Skeletal muscle cell (primary cell): ENCODE measurements around the gene AEBP2.

Experiments used
- DNase-seq: peaks from one replicate; pipeline ENCODE4 v3.0.0-alpha.2; 2010; ENCODE audit warnings: low read depth
- H3K4me3 ChIP-seq: 2 replicates; pipeline ENCODE4 v1.5.1; 2011; ENCODE audit warnings: low read depth, mild to moderate bottlenecking, control low read depth, low read length, moderate library complexity

AEBP2 gene

DNA sequence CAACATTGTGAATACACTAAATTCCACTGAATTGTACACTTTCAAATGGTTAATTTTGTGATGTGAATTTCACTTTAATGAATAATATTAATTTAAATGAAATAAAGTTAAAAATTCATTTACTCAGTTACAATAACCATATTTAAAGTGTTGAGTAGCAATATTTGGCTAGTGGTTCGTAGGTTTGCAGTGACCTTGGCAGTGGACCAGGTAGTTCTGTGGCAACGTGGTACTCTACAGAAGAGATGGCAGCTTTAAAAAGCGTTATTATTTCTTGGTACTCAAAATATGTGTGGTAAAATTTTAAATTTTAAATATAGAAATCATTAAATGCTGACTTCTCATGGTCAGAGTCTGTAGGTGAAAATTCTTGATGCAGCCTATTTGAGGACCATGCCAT, 51.6 kb downstream of the AEBP2 start:
- no peak for DNase-seq
- H3K4me3 ChIP-seq: no peak overlapping the region

DNA sequence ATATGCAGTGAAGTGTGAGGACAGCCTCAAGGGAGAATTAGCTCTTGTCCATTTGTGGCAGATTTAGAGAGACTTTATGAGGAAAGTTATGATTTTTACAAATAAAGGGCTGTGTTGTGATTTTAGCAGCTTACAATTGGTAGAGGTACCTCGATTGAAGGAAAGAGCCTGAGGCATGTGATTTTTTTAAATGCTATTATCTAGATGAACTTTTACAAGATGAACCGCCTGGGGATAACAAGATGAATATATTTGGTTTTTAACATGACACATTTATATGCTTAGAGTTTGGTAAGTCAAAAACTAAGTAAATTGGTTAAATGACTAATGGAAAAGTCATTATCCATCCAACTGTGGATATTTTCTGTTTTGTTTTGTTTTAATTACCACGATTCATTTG, 52.6 kb downstream of the AEBP2 start:
- H3K4me3 ChIP-seq: no peak overlapping the region
- no peak for DNase-seq

- no peak overlapping the region for H3K4me3 ChIP-seq
- DNase-seq: no peak
Observed at GRCh38 chr12:19496219-19496878, 57.1 kb downstream of the AEBP2 start.

DNA sequence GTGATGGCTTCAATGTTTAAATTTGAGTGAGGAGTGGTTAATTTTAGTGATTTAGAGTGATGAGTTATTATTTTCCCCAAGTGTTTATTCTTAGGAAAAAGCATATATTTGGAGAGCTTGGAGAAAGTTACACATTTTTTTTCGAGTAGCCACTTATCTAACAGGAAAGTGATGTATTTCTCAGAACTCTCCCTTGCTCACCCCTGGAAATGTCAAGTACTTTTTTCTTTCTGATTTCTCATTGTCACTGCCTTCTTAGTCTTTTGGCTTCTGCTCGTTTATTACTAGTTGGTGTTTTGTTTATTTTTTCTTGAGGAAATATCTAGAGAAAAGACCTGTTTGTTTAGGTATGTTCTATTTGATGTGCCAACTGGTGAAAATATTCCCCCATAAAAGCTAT, 58.8 kb downstream of the AEBP2 start:
- DNase-seq: no peak
- H3K4me3 ChIP-seq: no peak overlapping the region

DNA sequence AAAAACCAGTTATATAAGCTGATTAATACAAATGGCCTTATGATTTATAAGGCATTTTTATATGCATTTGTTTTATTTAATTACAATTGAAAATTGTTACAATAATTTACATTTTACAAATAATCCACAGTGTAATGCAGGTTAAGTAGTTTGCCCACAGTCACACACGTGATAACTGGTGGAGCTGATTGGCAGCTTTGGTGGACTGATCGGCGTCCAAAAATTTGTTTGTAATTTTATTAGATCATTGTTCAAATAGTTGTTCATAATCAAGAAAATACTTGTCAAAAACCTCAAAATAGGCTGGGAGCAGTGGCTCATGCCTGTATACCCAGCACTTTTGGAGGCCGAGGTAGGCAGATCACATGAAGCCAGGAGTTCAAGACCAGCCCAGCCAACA, 59.7 kb downstream of the AEBP2 start:
- no peak for DNase-seq

GRCh38 chr12:19506497-19506896, 67.2 kb downstream of the AEBP2 start:
- no peak for DNase-seq
- no peak overlapping the region for H3K4me3 ChIP-seq

More for the DNA sequence above, 59.7 kb downstream of the AEBP2 start:
- H3K4me3 ChIP-seq: no peak overlapping the region

DNA sequence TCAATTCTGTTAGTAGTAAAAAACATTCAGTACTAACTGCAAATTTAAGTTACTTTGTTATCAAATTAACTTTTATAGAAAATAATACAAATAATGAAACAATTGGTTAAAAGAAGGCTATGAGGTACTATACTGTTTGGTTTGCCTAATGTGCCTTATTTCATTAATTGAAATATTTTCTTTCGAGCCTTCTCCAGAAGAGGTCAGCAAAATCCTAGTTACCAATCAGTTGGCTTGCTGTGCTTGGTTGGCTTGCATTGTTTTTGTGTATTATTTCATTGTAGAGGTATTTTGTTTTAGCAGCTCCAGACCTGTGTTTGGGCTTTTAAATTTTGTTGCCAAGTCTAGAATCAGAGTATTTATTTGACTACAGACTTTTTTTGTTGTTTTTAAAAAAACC, 68.5 kb downstream of the AEBP2 start:
- no peak for DNase-seq
- no peak overlapping the region for H3K4me3 ChIP-seq

GRCh38 chr12:19510461-19510860, 71.2 kb downstream of the AEBP2 start:
- DNase-seq: no peak
- no peak overlapping the region for H3K4me3 ChIP-seq

GRCh38 chr12:19515179-19515578, 75.9 kb downstream of the AEBP2 start:
- no peak overlapping the region for H3K4me3 ChIP-seq
- DNase-seq: no peak

DNA sequence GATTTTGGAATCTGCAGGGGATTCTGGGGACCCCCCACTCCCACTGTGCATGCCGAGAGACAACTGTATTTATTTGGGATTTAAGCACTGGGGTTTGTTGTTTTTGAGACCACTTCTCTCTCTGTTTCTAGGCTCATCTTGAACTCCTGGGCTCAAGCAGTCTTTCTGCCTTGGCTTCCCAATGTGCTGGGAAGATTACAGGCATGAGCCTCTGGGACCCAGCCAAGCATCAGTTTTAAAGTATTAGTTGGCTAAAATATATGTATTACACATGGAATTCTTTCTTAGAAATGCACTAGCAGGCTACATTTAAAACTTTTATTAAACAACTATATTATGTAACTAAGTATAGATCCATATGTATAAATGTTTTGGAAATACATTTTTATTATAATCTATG, 78.3 kb downstream of the AEBP2 start:
- no peak for DNase-seq

GRCh38 chr12:19518209-19518608, 78.9 kb downstream of the AEBP2 start:
- no peak for DNase-seq
- H3K4me3 ChIP-seq: no peak overlapping the region

More for the DNA sequence above, 78.3 kb downstream of the AEBP2 start:
- no peak overlapping the region for H3K4me3 ChIP-seq

DNA sequence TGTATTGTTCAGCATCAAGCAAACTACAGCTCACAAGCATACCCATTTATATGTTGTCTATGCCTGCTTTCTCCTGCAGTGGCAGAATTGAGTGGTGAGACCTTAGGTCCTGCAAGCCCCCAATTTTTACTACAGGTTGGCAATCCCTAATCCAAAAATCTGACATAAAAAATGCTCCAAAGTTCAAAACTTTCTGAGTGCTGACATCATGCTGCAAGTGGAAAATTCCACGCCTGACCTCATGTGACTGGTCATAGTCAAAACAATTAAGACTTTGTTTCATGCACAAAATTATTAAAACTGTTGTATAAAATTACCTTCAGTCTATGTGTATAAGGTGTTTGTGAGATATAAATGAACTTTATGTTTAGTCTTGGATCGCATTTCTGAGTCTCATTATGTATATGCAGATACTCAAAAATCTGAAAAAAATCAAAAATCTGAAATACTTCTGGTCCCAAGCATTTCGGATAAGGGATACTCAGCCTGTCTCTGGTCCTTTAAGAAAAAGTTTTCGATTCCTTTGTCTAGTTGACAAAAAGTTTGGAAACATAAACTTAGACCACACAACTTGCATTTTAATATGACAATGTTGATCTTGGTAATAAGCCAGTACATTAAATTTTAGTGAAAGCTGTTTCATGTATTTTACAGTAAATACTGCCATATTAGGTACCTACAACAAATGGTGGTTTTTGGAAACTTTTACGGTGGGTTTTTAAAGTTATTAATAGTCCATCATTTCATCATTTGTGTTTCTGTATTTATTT, 81.5 kb downstream of the AEBP2 start:
- no peak for DNase-seq
- no peak overlapping the region for H3K4me3 ChIP-seq

GRCh38 chr12:19525274-19525673, 86.0 kb downstream of the AEBP2 start:
- H3K4me3 ChIP-seq: no peak overlapping the region
- no peak for DNase-seq

GRCh38 chr12:19527866-19528265, 88.6 kb downstream of the AEBP2 start:
- no peak overlapping the region for H3K4me3 ChIP-seq
- no peak for DNase-seq

DNA sequence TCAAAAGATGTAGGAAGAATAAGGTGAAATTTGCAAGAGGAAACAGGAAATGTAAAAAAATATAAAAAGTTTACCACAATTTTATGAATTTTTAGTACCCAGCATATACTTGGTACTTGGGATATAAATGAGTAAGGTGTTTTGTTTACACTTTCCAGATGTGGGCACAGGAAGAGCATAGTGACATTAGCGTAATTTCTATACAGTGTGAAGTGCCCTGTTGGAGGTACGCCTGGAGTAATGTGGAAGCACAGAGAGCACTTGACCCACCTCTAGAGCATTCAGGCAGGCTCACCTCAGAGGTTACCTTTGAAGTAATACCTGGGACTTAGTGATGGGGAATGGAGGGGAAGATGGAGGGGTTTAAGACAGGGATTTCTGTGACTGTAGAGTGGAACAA, 89.5 kb downstream of the AEBP2 start:
- H3K4me3 ChIP-seq: no peak overlapping the region
- DNase-seq: no peak

DNA sequence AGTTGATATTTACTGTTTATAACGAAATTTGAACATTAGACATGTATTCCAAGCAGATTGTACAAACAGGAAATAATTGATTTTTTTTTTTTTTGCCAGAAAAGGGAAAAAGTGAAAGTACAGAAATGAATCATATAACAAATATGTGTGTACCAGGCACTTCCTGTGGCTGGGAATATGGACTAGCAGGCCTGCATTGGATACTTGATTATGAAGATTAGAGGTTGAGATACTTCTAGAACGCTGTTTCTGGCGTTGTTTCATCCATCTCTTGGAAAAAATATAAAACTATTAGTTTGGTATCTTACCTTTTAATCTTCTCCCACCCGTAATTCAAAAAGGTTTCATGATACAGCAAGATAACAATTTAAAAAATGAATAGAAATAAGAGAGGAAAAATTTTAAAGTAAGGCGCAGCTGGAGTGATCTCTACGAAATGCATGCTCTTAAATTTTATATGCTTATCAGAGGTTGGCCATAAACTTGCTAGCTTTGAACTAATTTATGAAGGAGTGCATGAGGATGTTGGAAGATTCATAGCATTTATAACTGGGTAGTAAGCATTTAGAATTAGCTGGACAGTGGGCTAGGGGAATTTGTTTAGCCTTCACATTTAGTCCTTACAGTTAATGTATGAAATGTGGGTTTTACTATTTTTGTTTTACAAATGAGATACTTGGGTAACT, 90.8 kb downstream of the AEBP2 start:
- DNase-seq: no peak
- no peak overlapping the region for H3K4me3 ChIP-seq

GRCh38 chr12:19530637-19531023, 91.3 kb downstream of the AEBP2 start:
- DNase-seq: no peak
- H3K4me3 ChIP-seq: no peak overlapping the region

DNA sequence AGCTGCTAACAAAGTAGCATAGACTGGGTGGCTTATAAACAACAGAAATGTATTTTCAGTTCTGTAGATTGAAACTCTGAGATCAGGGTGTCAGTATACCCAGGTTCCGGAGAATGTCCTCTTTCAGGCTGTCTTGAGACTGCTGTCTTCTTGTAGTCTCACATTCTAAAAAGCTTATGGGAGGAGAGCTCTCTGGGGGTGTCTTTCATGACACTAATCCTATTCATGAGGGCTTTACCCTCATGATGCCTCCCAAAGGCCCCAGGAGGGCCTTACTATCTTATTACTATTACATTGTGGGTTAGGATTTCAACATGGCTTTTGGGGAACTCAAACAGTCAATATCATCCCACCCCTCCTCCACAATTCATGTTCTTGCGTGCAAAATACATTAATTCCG, 94.3 kb downstream of the AEBP2 start:
- H3K4me3 ChIP-seq: no peak overlapping the region
- no peak for DNase-seq

DNA sequence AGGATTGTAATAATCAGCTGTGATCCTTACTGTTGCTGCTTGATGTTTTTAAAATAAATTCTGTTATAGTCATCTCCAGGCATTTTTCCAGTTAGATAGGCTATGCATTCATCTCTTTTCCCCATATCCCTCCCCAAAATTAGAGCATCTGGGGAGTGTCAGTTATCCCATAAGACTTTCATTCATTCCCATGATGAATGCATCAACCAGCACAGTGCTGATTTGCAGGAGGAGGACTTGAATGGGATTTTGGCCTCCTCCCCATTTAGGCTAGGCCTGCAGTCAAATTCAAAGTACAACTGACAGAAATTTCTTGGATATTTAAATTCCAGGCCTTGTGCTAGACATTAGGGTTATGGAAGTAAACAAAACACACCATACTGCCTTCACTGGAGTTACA, 99.8 kb downstream of the AEBP2 start:
- no peak for DNase-seq

DNA sequence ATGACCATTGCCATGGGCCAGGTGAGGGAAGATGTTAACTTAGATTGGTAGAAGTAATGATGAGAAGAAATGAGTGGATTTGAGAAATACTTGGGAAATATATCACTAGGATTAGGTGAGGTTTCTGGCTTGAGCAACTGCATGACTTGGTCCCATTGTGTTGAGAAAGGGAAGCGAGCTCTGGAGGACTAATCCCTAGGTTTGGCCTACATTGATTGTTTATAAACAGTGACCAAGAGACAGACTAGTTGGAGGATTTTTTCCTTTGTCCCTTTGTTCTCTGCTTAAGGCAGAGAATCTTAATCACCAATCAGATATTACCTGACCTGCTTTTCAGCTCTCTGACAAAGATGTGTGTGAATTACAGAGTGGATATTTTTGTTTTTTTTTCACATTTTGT, 100.5 kb downstream of the AEBP2 start:
- no peak for DNase-seq
- no peak overlapping the region for H3K4me3 ChIP-seq

More for the DNA sequence above, 99.8 kb downstream of the AEBP2 start:
- no peak overlapping the region for H3K4me3 ChIP-seq

DNA sequence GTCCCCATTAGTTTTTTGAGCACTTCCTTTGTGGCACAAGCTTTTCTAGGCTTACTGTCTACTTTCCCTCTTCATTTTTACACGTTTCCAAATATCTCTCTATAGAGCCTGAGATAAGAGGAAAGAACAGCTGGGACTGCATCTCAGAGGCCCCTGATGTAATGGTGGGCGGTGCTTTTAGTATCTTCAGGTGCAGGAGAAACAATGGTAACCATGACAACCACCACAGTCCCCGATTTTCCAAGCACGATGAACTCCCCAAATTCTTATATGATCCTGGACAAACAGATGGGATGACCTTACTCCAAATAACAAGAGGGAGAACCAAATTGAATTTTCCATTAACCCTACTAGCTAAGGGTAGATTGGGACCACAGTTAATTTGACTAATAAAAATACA, 103.3 kb downstream of the AEBP2 start:
- no peak for DNase-seq
- no peak overlapping the region for H3K4me3 ChIP-seq
